ENCODE results near the gene ARHGAP33. TPM values are rescaled to one million over a fixed set of nuclear protein-coding genes. Genes with fewer than 3 reads are reported as not detected.

Gene ARHGAP33
- total RNA-seq, 1 experiment from 2014 or later = 19.5 TPM

- Histone ChIP-seq H3K23me2 (ENCODE audit: insufficient read length, low read depth, low read length, poor library complexity, severe bottlenecking) (peaks cover 5% of the 10 kb centered on the region), H3K79me2 (ENCODE audit: insufficient read depth, low read length) (no peaks in the 10 kb centered on the region), H2AK5ac (ENCODE audit: insufficient read length, low read length) (no peak overlapping the region), H3K4me2 (ENCODE audit: insufficient read depth, insufficient read length, low read length) (no peak overlapping the region), H4K20me1 (ENCODE audit: control insufficient read depth, insufficient read depth, insufficient read length) (no peaks in the 10 kb centered on the region), H2BK20ac (ENCODE audit: low read depth, low read length, poor library complexity, severe bottlenecking) (no peak overlapping the region), H3K56ac (ENCODE audit: insufficient read length, low read depth, low read length) (no peak overlapping the region), H4K5ac (ENCODE audit: insufficient read length, low read depth, low read length) (no peak overlapping the region), H3K9me3 (ENCODE audit: control insufficient read depth, low read depth, low read length) (no peaks in the 10 kb centered on the region), H3K27ac (ENCODE audit: insufficient read length, low read depth, low read length) (no peak overlapping the region), H3K79me1 (ENCODE audit: insufficient read depth, low read depth, low read length, poor library complexity, severe bottlenecking) (no peaks in the 10 kb centered on the region), H2BK120ac (ENCODE audit: low read depth, low read length, poor library complexity, severe bottlenecking) (no peak overlapping the region), H3T11ph (ENCODE audit: low read length) (no peak overlapping the region), H3K4me1 (ENCODE audit: insufficient read depth, low read length) (peaks cover 5% of the 10 kb centered on the region; the same call in 1 of the 2 replicates), H3K14ac (ENCODE audit: insufficient read depth, low read length) (no peak overlapping the region), H2AFZ (ENCODE audit: low read length) (no peak overlapping the region), H2BK5ac (ENCODE audit: insufficient read length, low read length) (no peak overlapping the region), H3K23ac (ENCODE audit: insufficient read length, low read depth, low read length) (no peak overlapping the region), H2BK15ac (ENCODE audit: low read depth, low read length) (no peak overlapping the region), H3K4ac (ENCODE audit: low read depth, low read length) (no peak overlapping the region), H3K18ac (ENCODE audit: insufficient read length, low read depth, low read length) (no peak overlapping the region), H3K27me3 (ENCODE audit: insufficient read depth, low read length) (no peaks in the 10 kb centered on the region), H2BK12ac (ENCODE audit: insufficient read length, low read depth, low read length) (no peak overlapping the region), H4K8ac (replicated peaks; ENCODE audit: insufficient read length, low read depth, low read length) (no peak overlapping the region), H4K91ac (ENCODE audit: insufficient read length, low read depth, low read length) (no peak overlapping the region), H3K9ac (ENCODE audit: extremely low read depth, insufficient read length, low read length) (no peak overlapping the region)
- Mint-ChIP-seq H3K36me3 (ENCODE audit: insufficient read depth in 1 of 3, low read depth in 3 of 3) (peaks cover 4 to 15% (median 9%) of the 10 kb centered on the region in 3 experiments), H3K4me1 (peaks cover 26 to 31% of the 10 kb centered on the region in 2 experiments), H3K27ac (no peak overlapping the region), H3K9me3 (no peaks in the 10 kb centered on the region), H3K27me3 (ENCODE audit: low read depth) (peaks cover 44% of the 10 kb centered on the region), H3K4me3 (no peak overlapping the region)
- TF ChIP-seq, protein P1, sequence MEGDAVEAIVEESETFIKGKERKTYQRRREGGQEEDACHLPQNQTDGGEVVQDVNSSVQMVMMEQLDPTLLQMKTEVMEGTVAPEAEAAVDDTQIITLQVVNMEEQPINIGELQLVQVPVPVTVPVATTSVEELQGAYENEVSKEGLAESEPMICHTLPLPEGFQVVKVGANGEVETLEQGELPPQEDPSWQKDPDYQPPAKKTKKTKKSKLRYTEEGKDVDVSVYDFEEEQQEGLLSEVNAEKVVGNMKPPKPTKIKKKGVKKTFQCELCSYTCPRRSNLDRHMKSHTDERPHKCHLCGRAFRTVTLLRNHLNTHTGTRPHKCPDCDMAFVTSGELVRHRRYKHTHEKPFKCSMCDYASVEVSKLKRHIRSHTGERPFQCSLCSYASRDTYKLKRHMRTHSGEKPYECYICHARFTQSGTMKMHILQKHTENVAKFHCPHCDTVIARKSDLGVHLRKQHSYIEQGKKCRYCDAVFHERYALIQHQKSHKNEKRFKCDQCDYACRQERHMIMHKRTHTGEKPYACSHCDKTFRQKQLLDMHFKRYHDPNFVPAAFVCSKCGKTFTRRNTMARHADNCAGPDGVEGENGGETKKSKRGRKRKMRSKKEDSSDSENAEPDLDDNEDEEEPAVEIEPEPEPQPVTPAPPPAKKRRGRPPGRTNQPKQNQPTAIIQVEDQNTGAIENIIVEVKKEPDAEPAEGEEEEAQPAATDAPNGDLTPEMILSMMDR (conservative IDR thresholded peaks at IDR 0.05) = no peak
- DNase-seq = no peak
- WGBS (ENCODE audit: extremely low coverage, insufficient read length, low lambda C conversion rate) = no CpG with 5 or more reads among the region's 9 CpGs
Measured at GRCh38 chr19:35773020-35773806, 2.2 kb upstream of the ARHGAP33 start.

Data from H9 (cell line).